Hematopoietic multipotent progenitor cell treated with erythropoietin and hydrocortisone succinate and interleukin-3 and kit ligand, for 15 days (in vitro differentiated cells): ENCODE measurements around the gene INPP5B.

Source experiments
- DNase-seq: peaks from one replicate; pipeline ENCODE4 v3.0.0-alpha.2; 2015; ENCODE audit warnings: low spot score

Gene INPP5B

GRCh38 chr1:37840711-37841110 lies 106.1 kb downstream of the INPP5B start:
- no peak for DNase-seq

- DNase-seq, result no peak
These were observed 107.2 kb downstream of the INPP5B start for GRCh38 chr1:37839676-37840075.

- DNase-seq, result no peak
These were observed 110.1 kb downstream of the INPP5B start for GRCh38 chr1:37836788-37837187.

- DNase-seq, result no peak
These were observed 115.0 kb downstream of the INPP5B start for GRCh38 chr1:37831809-37832208.

GRCh38 chr1:37831109-37831508 lies 115.7 kb downstream of the INPP5B start:
- no peak for DNase-seq

- DNase-seq, result no peak
These were observed 118.3 kb downstream of the INPP5B start for GRCh38 chr1:37828410-37829074.

GRCh38 chr1:37825506-37825905 lies 121.3 kb downstream of the INPP5B start:
- no peak for DNase-seq

GRCh38 chr1:37824001-37824400 lies 122.9 kb downstream of the INPP5B start:
- no peak for DNase-seq

GRCh38 chr1:37822906-37823815 lies 123.7 kb downstream of the INPP5B start:
- no peak for DNase-seq

- DNase-seq, result no peak
These were observed 125.4 kb downstream of the INPP5B start for GRCh38 chr1:37821481-37821880.

- DNase-seq, result no peak
These were observed 129.4 kb downstream of the INPP5B start for GRCh38 chr1:37817481-37817880.

- no peak for DNase-seq
These were observed 132.6 kb downstream of the INPP5B start for GRCh38 chr1:37814252-37814651.

GRCh38 chr1:37813529-37814145 lies 133.2 kb downstream of the INPP5B start:
- no peak for DNase-seq

- peak; percentile 81 for DNase-seq
These were observed 135.7 kb downstream of the INPP5B start for GRCh38 chr1:37811027-37811655.
